GM23338 (cell line): ENCODE results near the gene PPP1R15B. TPM values are rescaled to one million over a fixed set of nuclear protein-coding genes. Genes with fewer than 3 reads are reported as not detected.

Experiments used
- ATAC-seq: fragments of 200-7000 bp; cut with Tn5 transposase; 3 replicates; pipeline ENCODE4 v1.9.1; 2020
- DNase-seq: peaks from one replicate; pipeline ENCODE4 v3.0.0-alpha.2; 2015; ENCODE audit warnings: low spot score
- H2AFZ ChIP-seq: fragments of 200-600 bp; sonication (generic); 2 replicates; pipeline ENCODE4 v1.8.0; 2016; ENCODE audit warnings: antibody characterized with exemption, mild to moderate bottlenecking, moderate library complexity
- H3F3A ChIP-seq: fragments of 200-600 bp; sonication (generic); replicated peaks from 2 replicates; pipeline ENCODE4 v1.8.0; 2017; ENCODE audit warnings: antibody characterized with exemption, mixed run types, low read depth
- H3K27ac ChIP-seq: fragments of 200-600 bp; sonication (generic); 2 replicates; pipeline ENCODE4 v1.6.1; 2016; ENCODE audit warnings: low read depth
- H3K27me3 ChIP-seq: fragments of 200-600 bp; sonication (generic); 2 replicates; pipeline ENCODE4 v1.8.0; 2016; ENCODE audit warnings: mild to moderate bottlenecking, mixed run types, moderate library complexity; ENCODE audit not compliant: insufficient read depth
- H3K36me3 ChIP-seq: fragments of 200-600 bp; sonication (generic); 2 replicates; pipeline ENCODE4 v1.8.0; 2016; ENCODE audit warnings: mild to moderate bottlenecking; ENCODE audit not compliant: insufficient read depth
- H3K4me1 ChIP-seq: fragments of 200-600 bp; sonication (generic); 2 replicates; pipeline ENCODE4 v1.8.0; 2016; ENCODE audit warnings: mild to moderate bottlenecking, moderate library complexity; ENCODE audit not compliant: insufficient read depth
- H3K4me2 ChIP-seq: fragments of 200-600 bp; sonication (generic); 2 replicates; pipeline ENCODE4 v1.7.1; 2017; ENCODE audit warnings: mixed run types
- H3K4me3 ChIP-seq: fragments of 200-600 bp; sonication (generic); 2 replicates; pipeline ENCODE4 v1.6.1; 2016; ENCODE audit warnings: mixed run types
- H3K79me2 ChIP-seq: fragments of 200-600 bp; sonication (generic); replicated peaks from 2 replicates; pipeline ENCODE4 v1.8.0; 2017; ENCODE audit warnings: mild to moderate bottlenecking; ENCODE audit not compliant: insufficient read depth
- H3K9me2 ChIP-seq: fragments of 200-600 bp; sonication (generic); 2 replicates; pipeline ENCODE4 v1.8.0; 2017; ENCODE audit not compliant: insufficient read depth
- H4K20me1 ChIP-seq: fragments of 200-600 bp; sonication (generic); replicated peaks from 2 replicates; pipeline ENCODE4 v1.8.0; 2017; ENCODE audit warnings: mild to moderate bottlenecking; ENCODE audit not compliant: insufficient read depth
- H3K27ac Mint-ChIP-seq: 2 replicates; pipeline ENCODE4 v1.8.0; 2020; ENCODE audit warnings: inconsistent platforms, mild to moderate bottlenecking, moderate library complexity, mixed read lengths
- H3K27me3 Mint-ChIP-seq: 3 replicates; pipeline ENCODE4 v1.8.0; 2022; ENCODE audit warnings: low read depth, mild to moderate bottlenecking, moderate library complexity, mixed read lengths, inconsistent platforms; ENCODE audit not compliant: insufficient read depth, poor library complexity
- H3K36me3 Mint-ChIP-seq: 3 replicates; pipeline ENCODE4 v1.8.0; 2021; ENCODE audit warnings: low read depth, mild to moderate bottlenecking, inconsistent platforms, moderate library complexity, mixed read lengths
- H3K4me1 Mint-ChIP-seq: 3 replicates; pipeline ENCODE4 v1.8.0; 2020; ENCODE audit warnings: mild to moderate bottlenecking, inconsistent platforms, mixed read lengths
- H3K4me3 Mint-ChIP-seq: 3 replicates; pipeline ENCODE4 v1.8.0; 2021; ENCODE audit warnings: moderate library complexity, mild to moderate bottlenecking, inconsistent platforms, mixed read lengths
- H3K9me3 Mint-ChIP-seq: 3 replicates; pipeline ENCODE4 v1.8.0; 2020; ENCODE audit warnings: moderate library complexity, mild to moderate bottlenecking, inconsistent platforms, mixed read lengths
- CREB1 ChIP-seq: fragments of 250-450 bp; sonication (Bioruptor Pico); IDR thresholded peaks from 2 replicates; pipeline ENCODE4 v1.5.0; 2020; ENCODE audit warnings: low read depth, mild to moderate bottlenecking, moderate library complexity
- CTCF ChIP-seq, 2 experiments: fragments of 200-600 bp in 1 of 2; sonication (generic) in 1 of 2; conservative IDR thresholded peaks; 2 replicates each; pipeline versions ENCODE4 v1.5.1 to v1.6.1; 2016 to 2017; ENCODE audit warnings: antibody characterized with exemption in 2 of 2, low read depth in 2 of 2, mild to moderate bottlenecking in 2 of 2, moderate library complexity in 1 of 2
- ETS1 ChIP-seq: IDR thresholded peaks from 2 replicates; pipeline ENCODE4 v1.6.1; 2016; ENCODE audit warnings: antibody characterized with exemption
- EZH2 ChIP-seq: fragments of 200-600 bp; sonication (generic); IDR thresholded peaks from one replicate; pipeline ENCODE4 v1.8.0; 2017; ENCODE audit warnings: antibody characterized with exemption, mild to moderate bottlenecking, low read depth; ENCODE audit not compliant: unreplicated experiment
- EZH2phosphoT487 ChIP-seq: fragments of 200-600 bp; sonication (generic); IDR thresholded peaks from one replicate; pipeline ENCODE4 v1.8.1; 2018; ENCODE audit warnings: antibody characterized with exemption; ENCODE audit not compliant: unreplicated experiment
- JUNB ChIP-seq: IDR thresholded peaks from one replicate; pipeline ENCODE4 v1.6.1; 2016; ENCODE audit warnings: antibody characterized with exemption; ENCODE audit not compliant: unreplicated experiment
- NANOG ChIP-seq: IDR thresholded peaks from 2 replicates; pipeline ENCODE4 v1.6.1; 2016; ENCODE audit warnings: antibody characterized with exemption, borderline replicate concordance
- POLR2AphosphoS5 ChIP-seq: IDR thresholded peaks from 2 replicates; pipeline ENCODE4 v1.6.1; 2016; ENCODE audit warnings: antibody characterized with exemption, low read depth
- REST ChIP-seq: IDR thresholded peaks from one replicate; pipeline ENCODE4 v1.6.1; 2018; ENCODE audit warnings: antibody characterized with exemption; ENCODE audit not compliant: unreplicated experiment
- STAT1 ChIP-seq: IDR thresholded peaks from one replicate; pipeline ENCODE4 v1.6.1; 2016; ENCODE audit warnings: antibody characterized with exemption; ENCODE audit not compliant: unreplicated experiment
- ZNF114 ChIP-seq: fragments of 250-450 bp; sonication (Bioruptor Pico); IDR thresholded peaks from 2 replicates; pipeline ENCODE4 v1.5.0; 2020; ENCODE audit warnings: mild to moderate bottlenecking, moderate library complexity
- ZNF331 ChIP-seq: fragments of 250-450 bp; sonication (Bioruptor Pico); IDR thresholded peaks from 2 replicates; pipeline ENCODE4 v1.5.0; 2020; ENCODE audit warnings: low read depth, mild to moderate bottlenecking, moderate library complexity
- ZNF462 ChIP-seq: fragments of 250-450 bp; sonication (Bioruptor Pico); IDR thresholded peaks from 2 replicates; pipeline ENCODE4 v1.5.0; 2020; ENCODE audit warnings: mild to moderate bottlenecking, moderate library complexity
- polyA plus RNA-seq: library from polyadenylated mRNA; unstranded; fragments of >200 nt; fragmentation: Nextera tagmentation; extraction: Ambion mirVana; gene quantifications from 2 replicates; pipeline ENCODE4 v1.2.1, GENCODE V29; 2016
- total RNA-seq: library from RNA; depleted of rRNA; stranded (reverse); fragments of >200 nt; shearing (Covaris generic); gene quantifications from 2 replicates; pipeline ENCODE4 v1.2.3, GENCODE V29; 2014

Gene PPP1R15B
- total and polyA plus RNA-seq, 2 experiments from 2014 or later = 17.3 to 64.3 TPM

GRCh38 chr1:204421441-204421840 lies 9.8 kb upstream of the PPP1R15B start:
- Mint-ChIP-seq H3K4me3 (no peak overlapping the region), H3K27me3 (peaks cover 3% of the 10 kb centered on the region), H3K27ac (no peak overlapping the region), H3K9me3 (no peaks in the 10 kb centered on the region), H3K36me3 (peaks cover 14% of the 10 kb centered on the region; the same call in 2 of the 3 replicates), H3K4me1 (peaks cover 19% of the 10 kb centered on the region)
- no peak overlapping the region for H2AFZ ChIP-seq
- H3K79me2 ChIP-seq = no peaks in the 10 kb centered on the region
- H3K27me3 ChIP-seq = no peaks in the 10 kb centered on the region
- peaks cover 12% of the 10 kb centered on the region; the same call in 1 of the 2 replicates for H3K4me1 ChIP-seq
- no peaks in the 10 kb centered on the region for H4K20me1 ChIP-seq
- H3K4me3 ChIP-seq = no peak overlapping the region
- H3K9me2 ChIP-seq = no peaks in the 10 kb centered on the region
- H3K27ac ChIP-seq = no peak overlapping the region
- TF ChIP-seq ZNF114 (CRISPR knock-in tag) (no peak), EZH2 (no peak), CTCF (conservative IDR thresholded peaks at IDR 0.05; ENCODE audit: low read depth in 2 of 2) (no peak), REST (no peak), JUNB (no peak), STAT1 (no peak), EZH2phosphoT487 (no peak), NANOG (no peak), ETS1 (no peak), ZNF462 (CRISPR knock-in tag) (no peak), ZNF331 (no peak), POLR2AphosphoS5 (no peak), CREB1 (CRISPR knock-in tag) (no peak)
- H3K4me2 ChIP-seq = no peak overlapping the region
- ATAC-seq = no peak
- no peaks in the 10 kb centered on the region for H3K36me3 ChIP-seq
- H3F3A ChIP-seq = peaks cover 3% of the 10 kb centered on the region; the same call in 1 of the 2 replicates
- no peak for DNase-seq
